Measurements from ENCODE around the gene AP3B2.

The AP3B2 gene

GRCh38 chr15:82662641-82663040 is 47.0 kb downstream of the AP3B2 start:
- H3K27ac ChIP-seq: no peak overlapping the region
- TF ChIP-seq CTCF (IDR thresholded peaks at IDR 0.05) (no peak), ZFX (IDR thresholded peaks at IDR 0.05; ENCODE audit: borderline replicate concordance) (no peak)

- no peak overlapping the region for H3K27ac ChIP-seq
- TF ChIP-seq ZFX (IDR thresholded peaks at IDR 0.05; ENCODE audit: borderline replicate concordance): no peak
- no peak for TF ChIP-seq CTCF (IDR thresholded peaks at IDR 0.05)
Measured at GRCh38 chr15:82660378-82660777, 49.3 kb downstream of the AP3B2 start.

- TF ChIP-seq CTCF (IDR thresholded peaks at IDR 0.05) (no peak), ZFX (IDR thresholded peaks at IDR 0.05; ENCODE audit: borderline replicate concordance) (no peak)
- no peak overlapping the region for H3K27ac ChIP-seq
Measured at GRCh38 chr15:82656641-82657266, 52.9 kb downstream of the AP3B2 start.

- no peak overlapping the region for H3K27ac ChIP-seq
- TF ChIP-seq CTCF (IDR thresholded peaks at IDR 0.05): no peak
Measured at GRCh38 chr15:82655606-82656005, 54.1 kb downstream of the AP3B2 start.

GRCh38 chr15:82653483-82654168 is 56.0 kb downstream of the AP3B2 start:
- H3K27ac ChIP-seq: no peak overlapping the region
- no peak for TF ChIP-seq CTCF (IDR thresholded peaks at IDR 0.05)
- no peak for TF ChIP-seq ZFX (IDR thresholded peaks at IDR 0.05; ENCODE audit: borderline replicate concordance)

GRCh38 chr15:82651708-82652107 is 58.0 kb downstream of the AP3B2 start:
- no peak overlapping the region for H3K27ac ChIP-seq
- TF ChIP-seq CTCF (IDR thresholded peaks at IDR 0.05) (no peak), ZFX (IDR thresholded peaks at IDR 0.05; ENCODE audit: borderline replicate concordance) (no peak)

GRCh38 chr15:82650046-82650670 is 59.5 kb downstream of the AP3B2 start:
- TF ChIP-seq CTCF (IDR thresholded peaks at IDR 0.05) (no peak), ZFX (IDR thresholded peaks at IDR 0.05; ENCODE audit: borderline replicate concordance) (no peak)
- no peak overlapping the region for H3K27ac ChIP-seq

All from 22Rv1 (cell line).